ENCODE results near the gene CYP24A1. TPM values are rescaled to one million over a fixed set of nuclear protein-coding genes. Genes with fewer than 3 reads are reported as not detected.
A peak's percentile ranks its signal among the peaks of the same experiment; 100 is the strongest.

The CYP24A1 gene
- total RNA-seq, 4 donors from 2014 or later: 0.69 TPM; not detected in 3

DNA sequence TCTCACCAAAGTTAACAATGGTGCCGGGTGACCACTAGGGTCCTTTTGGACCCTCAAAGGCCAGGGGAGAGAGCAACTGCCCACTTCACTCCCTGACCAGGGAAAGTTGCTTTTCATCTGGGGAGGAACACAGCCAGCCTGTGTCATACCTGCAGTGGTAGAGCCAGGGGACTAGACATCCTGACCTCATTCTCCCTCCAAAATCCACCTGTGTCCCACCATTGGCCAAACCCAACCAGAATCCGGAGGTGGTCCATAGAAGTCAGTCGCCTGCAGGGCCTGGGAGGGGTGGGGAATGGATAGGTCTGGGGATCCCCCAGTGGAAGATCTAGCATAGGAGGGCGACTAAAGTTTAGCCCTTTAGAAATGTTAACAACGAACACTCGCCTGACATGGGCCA is 46.9 kb upstream of the CYP24A1 start:
- H3K36me3 ChIP-seq: peaks cover 0 to 35% of the 10 kb centered on the region in 2 donors
- no peaks in the 10 kb centered on the region for H3K27me3 ChIP-seq
- ATAC-seq: no peak
- H3K27ac ChIP-seq: no peak overlapping the region
- H3K4me1 ChIP-seq: peaks cover 0 to 7% (median 0%) of the 10 kb centered on the region in 3 donors
- 90 to 99% methylated on average over 3 to 5 of the region's 6 CpGs for WGBS, 2 donors (ENCODE audit: low coverage in 1 of 2)
- no peak overlapping the region for H3K4me3 ChIP-seq
- TF ChIP-seq, protein P1, sequence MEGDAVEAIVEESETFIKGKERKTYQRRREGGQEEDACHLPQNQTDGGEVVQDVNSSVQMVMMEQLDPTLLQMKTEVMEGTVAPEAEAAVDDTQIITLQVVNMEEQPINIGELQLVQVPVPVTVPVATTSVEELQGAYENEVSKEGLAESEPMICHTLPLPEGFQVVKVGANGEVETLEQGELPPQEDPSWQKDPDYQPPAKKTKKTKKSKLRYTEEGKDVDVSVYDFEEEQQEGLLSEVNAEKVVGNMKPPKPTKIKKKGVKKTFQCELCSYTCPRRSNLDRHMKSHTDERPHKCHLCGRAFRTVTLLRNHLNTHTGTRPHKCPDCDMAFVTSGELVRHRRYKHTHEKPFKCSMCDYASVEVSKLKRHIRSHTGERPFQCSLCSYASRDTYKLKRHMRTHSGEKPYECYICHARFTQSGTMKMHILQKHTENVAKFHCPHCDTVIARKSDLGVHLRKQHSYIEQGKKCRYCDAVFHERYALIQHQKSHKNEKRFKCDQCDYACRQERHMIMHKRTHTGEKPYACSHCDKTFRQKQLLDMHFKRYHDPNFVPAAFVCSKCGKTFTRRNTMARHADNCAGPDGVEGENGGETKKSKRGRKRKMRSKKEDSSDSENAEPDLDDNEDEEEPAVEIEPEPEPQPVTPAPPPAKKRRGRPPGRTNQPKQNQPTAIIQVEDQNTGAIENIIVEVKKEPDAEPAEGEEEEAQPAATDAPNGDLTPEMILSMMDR (IDR thresholded peaks at IDR 0.05): no peak
- TF ChIP-seq POLR2AphosphoS5 (IDR thresholded peaks at IDR 0.05): no peak
- TF ChIP-seq EP300 (IDR thresholded peaks at IDR 0.05): no peak
- no peak for TF ChIP-seq POLR2A (IDR thresholded peaks at IDR 0.05)
- H3K9me3 ChIP-seq: no peaks in the 10 kb centered on the region

DNA sequence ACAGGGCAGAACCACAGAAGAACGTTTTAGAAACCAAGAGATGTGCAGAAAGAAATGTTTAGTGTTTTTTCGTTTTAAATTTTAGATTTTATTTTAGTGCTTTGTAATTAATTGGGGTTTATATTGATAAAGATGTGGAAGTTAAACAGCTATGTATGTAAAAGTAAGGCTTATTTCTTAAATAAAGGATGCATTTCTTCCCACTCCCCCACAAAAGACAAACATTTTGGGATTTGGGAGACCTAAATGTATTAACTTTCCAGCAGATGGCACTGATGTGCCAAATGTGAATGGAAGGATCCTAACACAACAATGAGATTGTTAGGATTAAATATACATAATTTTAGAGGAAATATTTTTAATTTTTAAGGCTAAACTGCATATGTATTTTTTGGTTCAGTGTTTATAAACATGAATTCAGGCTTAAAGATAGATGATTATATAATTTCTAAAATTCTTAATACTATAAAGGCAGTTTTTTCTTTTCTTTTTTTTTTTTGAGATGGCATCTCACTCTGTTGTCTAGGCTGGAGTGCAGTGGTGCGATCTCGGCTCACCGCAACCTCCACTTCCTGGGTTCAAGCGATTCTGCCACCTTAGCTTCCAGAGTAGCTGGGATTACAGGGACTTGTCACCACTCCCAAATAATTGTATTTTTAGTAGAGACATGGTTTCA is 46.1 kb upstream of the CYP24A1 start:
- ATAC-seq: no peak
- 71 to 82% methylated on average over 5 to 6 of the region's 6 CpGs for WGBS, 2 donors (ENCODE audit: low coverage in 1 of 2)
- Histone ChIP-seq H3K36me3 (peaks cover 0 to 44% of the 10 kb centered on the region in 2 donors), H3K27ac (no peak overlapping the region), H3K4me3 (no peak overlapping the region), H3K27me3 (no peaks in the 10 kb centered on the region), H3K9me3 (no peaks in the 10 kb centered on the region), H3K4me1 (peaks cover 0 to 7% (median 0%) of the 10 kb centered on the region in 3 donors)
- TF ChIP-seq EP300 (IDR thresholded peaks at IDR 0.05) (no peak), POLR2A (IDR thresholded peaks at IDR 0.05) (no peak), POLR2AphosphoS5 (IDR thresholded peaks at IDR 0.05) (no peak)
- TF ChIP-seq, protein P1 (IDR thresholded peaks at IDR 0.05): peak; percentile 16 to 47 (median 38)

DNA sequence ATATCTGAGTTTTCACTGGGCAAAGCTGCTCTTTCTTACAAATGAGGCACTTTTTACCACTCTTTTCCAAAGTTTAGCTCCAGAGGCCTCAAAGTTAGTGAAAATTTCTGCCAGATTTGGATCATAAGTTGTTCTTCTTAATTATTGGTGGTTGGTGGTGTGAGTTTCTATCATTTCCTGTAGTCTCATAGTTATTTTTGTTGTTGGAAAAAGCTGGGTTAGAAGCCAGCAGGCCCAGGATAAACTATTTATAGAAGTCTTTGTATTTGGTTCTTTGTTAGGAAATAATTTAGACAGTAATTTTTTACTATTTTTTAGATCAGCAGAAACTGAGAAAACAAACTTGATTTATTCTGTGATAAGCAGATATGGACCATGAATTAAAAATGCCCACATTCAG is 44.7 kb upstream of the CYP24A1 start:
- H3K9me3 ChIP-seq: no peaks in the 10 kb centered on the region
- H3K27me3 ChIP-seq: no peaks in the 10 kb centered on the region
- H3K4me1 ChIP-seq: peaks cover 0 to 13% (median 0%) of the 10 kb centered on the region in 3 donors
- TF ChIP-seq, protein P1 (IDR thresholded peaks at IDR 0.05): no peak
- TF ChIP-seq POLR2AphosphoS5 (IDR thresholded peaks at IDR 0.05): no peak
- no peak for TF ChIP-seq POLR2A (IDR thresholded peaks at IDR 0.05)
- no peak for TF ChIP-seq EP300 (IDR thresholded peaks at IDR 0.05)
- H3K4me3 ChIP-seq: no peak overlapping the region
- H3K36me3 ChIP-seq: peaks cover 0 to 49% of the 10 kb centered on the region in 2 donors
- H3K27ac ChIP-seq: no peak overlapping the region
- no peak for ATAC-seq

DNA sequence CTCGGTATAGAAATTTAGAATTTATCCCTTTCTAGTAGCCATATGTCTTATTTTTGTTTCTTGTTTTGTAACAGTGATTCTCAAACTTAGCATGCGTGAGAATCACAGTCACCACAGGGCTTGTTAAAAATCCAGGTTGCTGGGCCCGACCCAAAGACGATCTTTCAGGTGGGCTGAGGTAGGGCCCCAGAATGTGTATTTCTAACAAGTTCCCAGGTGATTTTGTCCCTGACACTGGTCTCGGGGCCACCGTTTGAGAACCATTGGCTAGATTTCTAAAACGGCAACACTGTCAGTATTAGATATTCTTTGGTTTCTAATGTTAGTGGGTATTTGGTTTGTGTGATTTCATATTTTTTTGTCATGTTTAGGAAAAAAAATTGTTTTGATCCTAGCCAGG is 44.0 kb upstream of the CYP24A1 start:
- 71 to 83% methylated on average over 4 to 6 of the region's 7 CpGs for WGBS, 2 donors (ENCODE audit: low coverage in 1 of 2)
- TF ChIP-seq EP300 (IDR thresholded peaks at IDR 0.05): no peak
- no peak for TF ChIP-seq POLR2A (IDR thresholded peaks at IDR 0.05)
- no peak for TF ChIP-seq POLR2AphosphoS5 (IDR thresholded peaks at IDR 0.05)
- TF ChIP-seq, protein P1 (IDR thresholded peaks at IDR 0.05): no peak
- Histone ChIP-seq H3K27me3 (no peaks in the 10 kb centered on the region), H3K4me3 (no peak overlapping the region), H3K36me3 (peaks cover 0 to 49% of the 10 kb centered on the region in 2 donors), H3K4me1 (peaks cover 0 to 20% (median 0%) of the 10 kb centered on the region in 3 donors), H3K9me3 (no peaks in the 10 kb centered on the region), H3K27ac (no peak overlapping the region)
- ATAC-seq: no peak

DNA sequence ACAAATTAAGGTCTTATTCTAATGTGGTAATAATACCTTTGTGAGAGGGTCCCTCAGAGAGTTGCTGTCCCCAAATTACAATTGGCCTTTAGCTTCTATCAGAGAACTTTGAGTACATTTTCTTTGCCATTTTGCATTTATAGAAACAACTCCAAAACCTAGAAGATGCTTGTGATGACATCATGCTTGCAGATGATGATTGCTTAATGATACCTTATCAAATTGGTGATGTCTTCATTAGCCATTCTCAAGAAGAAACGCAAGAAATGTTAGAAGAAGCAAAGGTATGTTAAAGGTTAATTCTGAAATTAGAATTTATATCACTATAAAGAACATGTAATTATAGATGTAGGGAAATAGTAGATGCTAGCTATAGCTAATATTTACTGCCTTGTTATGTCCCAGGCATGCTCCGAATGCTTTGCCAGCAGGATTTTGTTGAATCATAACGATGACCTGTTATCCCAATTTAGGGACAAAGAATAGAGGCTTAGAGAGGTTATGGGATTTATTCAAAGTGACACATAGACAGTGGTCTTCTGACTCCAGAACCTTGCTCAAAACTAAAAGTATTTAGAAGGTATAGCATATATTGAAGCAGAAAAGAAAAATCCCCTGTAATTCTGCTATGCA is 41.5 kb upstream of the CYP24A1 start:
- Histone ChIP-seq H3K27me3 (no peaks in the 10 kb centered on the region), H3K36me3 (peaks cover 0 to 41% of the 10 kb centered on the region in 2 donors), H3K9me3 (no peaks in the 10 kb centered on the region), H3K27ac (no peak overlapping the region), H3K4me1 (peaks cover 0 to 36% (median under 1%) of the 10 kb centered on the region in 3 donors), H3K4me3 (no peak overlapping the region)
- TF ChIP-seq POLR2A (IDR thresholded peaks at IDR 0.05) (no peak), POLR2AphosphoS5 (IDR thresholded peaks at IDR 0.05) (no peak), EP300 (IDR thresholded peaks at IDR 0.05) (no peak)
- TF ChIP-seq, protein P1 (IDR thresholded peaks at IDR 0.05): no peak
- no peak for ATAC-seq
- 88 to 94% methylated on average over 3 of the region's 3 CpGs for WGBS, 2 donors (ENCODE audit: low coverage in 1 of 2)

Measured in gastroesophageal sphincter (tissue), 4 donors.